Adipocyte (in vitro differentiated cells): ENCODE measurements around the gene CDHR2.

Experiments
- DNase-seq: peaks from one replicate; pipeline ENCODE4 v3.0.0-alpha.2; 2015; ENCODE audit warnings: low read depth
- H3K27me3 ChIP-seq: replicated peaks from 2 replicates; pipeline ENCODE4 v1.7.0; 2013; ENCODE audit warnings: mild to moderate bottlenecking, low read length, moderate library complexity; ENCODE audit not compliant: control insufficient read depth, insufficient read depth
- H3K36me3 ChIP-seq: 2 replicates; pipeline ENCODE4 v1.7.0; 2013; ENCODE audit warnings: low read length, mild to moderate bottlenecking, moderate library complexity; ENCODE audit not compliant: control insufficient read depth, insufficient read depth, severe bottlenecking
- H3K4me1 ChIP-seq: 2 replicates; pipeline ENCODE4 v1.7.0; 2013; ENCODE audit warnings: mild to moderate bottlenecking, low read length, moderate library complexity; ENCODE audit not compliant: control insufficient read depth, insufficient read depth
- H3K4me3 ChIP-seq: 2 replicates; pipeline ENCODE4 v1.7.0; 2013; ENCODE audit warnings: mild to moderate bottlenecking, low read length, moderate library complexity
- H3K9ac ChIP-seq: 2 replicates; pipeline ENCODE4 v1.7.0; 2013; ENCODE audit warnings: mild to moderate bottlenecking, low read length, moderate library complexity
- H3K9me3 ChIP-seq: 2 replicates; pipeline ENCODE4 v1.7.0; 2013; ENCODE audit warnings: mild to moderate bottlenecking, low read length, moderate library complexity; ENCODE audit not compliant: control insufficient read depth

CDHR2 gene

GRCh38 chr5:176530393-176530982 is 18.7 kb upstream of the CDHR2 start:
- Histone ChIP-seq H3K4me1 (peaks cover 29% of the 10 kb centered on the region), H3K4me3 (no peak overlapping the region), H3K36me3 (peaks cover 21% of the 10 kb centered on the region), H3K27me3 (no peaks in the 10 kb centered on the region), H3K9ac (no peak overlapping the region), H3K9me3 (no peaks in the 10 kb centered on the region)
- DNase-seq: no peak

- Histone ChIP-seq H3K4me1 (peaks cover 35% of the 10 kb centered on the region), H3K4me3 (no peak overlapping the region), H3K9ac (no peak overlapping the region), H3K27me3 (no peaks in the 10 kb centered on the region), H3K9me3 (no peaks in the 10 kb centered on the region), H3K36me3 (peaks cover 21% of the 10 kb centered on the region)
- DNase-seq: no peak
Measured at GRCh38 chr5:176530983-176531901, 17.9 kb upstream of the CDHR2 start.

- H3K9me3 ChIP-seq: no peaks in the 10 kb centered on the region
- H3K4me3 ChIP-seq: no peak overlapping the region
- no peaks in the 10 kb centered on the region for H3K27me3 ChIP-seq
- H3K4me1 ChIP-seq: peaks cover 35% of the 10 kb centered on the region
- DNase-seq: no peak
- no peak overlapping the region for H3K9ac ChIP-seq
- peaks cover 21% of the 10 kb centered on the region for H3K36me3 ChIP-seq
Measured at GRCh38 chr5:176531902-176532493, 17.1 kb upstream of the CDHR2 start.

GRCh38 chr5:176532795-176533194 is 16.3 kb upstream of the CDHR2 start:
- no peak overlapping the region for H3K4me3 ChIP-seq
- no peak for DNase-seq
- H3K36me3 ChIP-seq: peaks cover 21% of the 10 kb centered on the region
- H3K4me1 ChIP-seq: peaks cover 35% of the 10 kb centered on the region
- no peaks in the 10 kb centered on the region for H3K9me3 ChIP-seq
- H3K9ac ChIP-seq: no peak overlapping the region
- no peaks in the 10 kb centered on the region for H3K27me3 ChIP-seq

GRCh38 chr5:176533390-176533789 is 15.8 kb upstream of the CDHR2 start:
- no peak for DNase-seq
- no peak overlapping the region for H3K9ac ChIP-seq
- H3K27me3 ChIP-seq: no peaks in the 10 kb centered on the region
- H3K36me3 ChIP-seq: peaks cover 21% of the 10 kb centered on the region
- H3K9me3 ChIP-seq: no peaks in the 10 kb centered on the region
- H3K4me3 ChIP-seq: no peak overlapping the region
- H3K4me1 ChIP-seq: peaks cover 33% of the 10 kb centered on the region

- Histone ChIP-seq H3K9me3 (no peaks in the 10 kb centered on the region), H3K4me1 (peaks cover 30% of the 10 kb centered on the region), H3K9ac (no peak overlapping the region), H3K4me3 (no peak overlapping the region), H3K36me3 (peaks cover 19% of the 10 kb centered on the region), H3K27me3 (no peaks in the 10 kb centered on the region)
- peak; percentile 28 for DNase-seq
Measured at GRCh38 chr5:176533894-176534611, 15.1 kb upstream of the CDHR2 start.

- Histone ChIP-seq H3K27me3 (no peaks in the 10 kb centered on the region), H3K4me3 (no peak overlapping the region), H3K36me3 (peaks cover 13% of the 10 kb centered on the region), H3K9ac (peak overlapping the region; percentile 94), H3K4me1 (peaks cover 30% of the 10 kb centered on the region), H3K9me3 (no peaks in the 10 kb centered on the region)
- no peak for DNase-seq
Measured at GRCh38 chr5:176534640-176535039, 14.5 kb upstream of the CDHR2 start.

GRCh38 chr5:176535101-176535663 is 14.0 kb upstream of the CDHR2 start:
- Histone ChIP-seq H3K4me1 (peaks cover 30% of the 10 kb centered on the region), H3K27me3 (no peaks in the 10 kb centered on the region), H3K4me3 (peak overlapping the region; percentile 99), H3K9me3 (no peaks in the 10 kb centered on the region), H3K36me3 (peaks cover 11% of the 10 kb centered on the region), H3K9ac (peak overlapping the region; percentile 94)
- no peak for DNase-seq

- H3K4me1 ChIP-seq: peaks cover 30% of the 10 kb centered on the region
- DNase-seq: peak; percentile 31
- H3K27me3 ChIP-seq: no peaks in the 10 kb centered on the region
- H3K9ac ChIP-seq: peak overlapping the region; percentile 94
- peak overlapping the region; percentile 99 for H3K4me3 ChIP-seq
- peaks cover 11% of the 10 kb centered on the region for H3K36me3 ChIP-seq
- no peaks in the 10 kb centered on the region for H3K9me3 ChIP-seq
Measured at GRCh38 chr5:176535664-176536131, 13.4 kb upstream of the CDHR2 start.

- peak overlapping the region; percentile 94 for H3K9ac ChIP-seq
- H3K27me3 ChIP-seq: no peaks in the 10 kb centered on the region
- peak overlapping the region; percentile 99 for H3K4me3 ChIP-seq
- peaks cover 30% of the 10 kb centered on the region for H3K4me1 ChIP-seq
- H3K36me3 ChIP-seq: peaks cover 6% of the 10 kb centered on the region
- peak; percentile 86 for DNase-seq
- H3K9me3 ChIP-seq: no peaks in the 10 kb centered on the region
Measured at GRCh38 chr5:176536132-176536901, 12.8 kb upstream of the CDHR2 start.
